Choroid plexus epithelial cell (primary cell): ENCODE data around the gene TRAPPC13.
A peak's percentile ranks its signal among the peaks of the same experiment; 100 is the strongest.
"Not testable (repeated sequence)": the region's sequence is repeated elsewhere in the genome, so short reads cannot be mapped to it uniquely, and the experiment has no call there.

Source experiments
- DNase-seq: peaks from one replicate; pipeline ENCODE4 v3.0.0-alpha.2; 2010; ENCODE audit warnings: low read depth
- H3K4me3 ChIP-seq: 2 replicates; pipeline ENCODE4 v1.5.1; 2011; ENCODE audit warnings: low read depth, mild to moderate bottlenecking, control low read depth, low read length, moderate library complexity
- TF ChIP-seq, protein P1 (sequence below): conservative IDR thresholded peaks from 2 replicates; pipeline ENCODE4 v1.5.1; 2011; ENCODE audit warnings: low read depth, mild to moderate bottlenecking, control low read depth, inconsistent platforms, low read length, moderate library complexity

TRAPPC13 gene, protein sequence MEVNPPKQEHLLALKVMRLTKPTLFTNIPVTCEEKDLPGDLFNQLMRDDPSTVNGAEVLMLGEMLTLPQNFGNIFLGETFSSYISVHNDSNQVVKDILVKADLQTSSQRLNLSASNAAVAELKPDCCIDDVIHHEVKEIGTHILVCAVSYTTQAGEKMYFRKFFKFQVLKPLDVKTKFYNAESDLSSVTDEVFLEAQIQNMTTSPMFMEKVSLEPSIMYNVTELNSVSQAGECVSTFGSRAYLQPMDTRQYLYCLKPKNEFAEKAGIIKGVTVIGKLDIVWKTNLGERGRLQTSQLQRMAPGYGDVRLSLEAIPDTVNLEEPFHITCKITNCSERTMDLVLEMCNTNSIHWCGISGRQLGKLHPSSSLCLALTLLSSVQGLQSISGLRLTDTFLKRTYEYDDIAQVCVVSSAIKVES

DNA sequence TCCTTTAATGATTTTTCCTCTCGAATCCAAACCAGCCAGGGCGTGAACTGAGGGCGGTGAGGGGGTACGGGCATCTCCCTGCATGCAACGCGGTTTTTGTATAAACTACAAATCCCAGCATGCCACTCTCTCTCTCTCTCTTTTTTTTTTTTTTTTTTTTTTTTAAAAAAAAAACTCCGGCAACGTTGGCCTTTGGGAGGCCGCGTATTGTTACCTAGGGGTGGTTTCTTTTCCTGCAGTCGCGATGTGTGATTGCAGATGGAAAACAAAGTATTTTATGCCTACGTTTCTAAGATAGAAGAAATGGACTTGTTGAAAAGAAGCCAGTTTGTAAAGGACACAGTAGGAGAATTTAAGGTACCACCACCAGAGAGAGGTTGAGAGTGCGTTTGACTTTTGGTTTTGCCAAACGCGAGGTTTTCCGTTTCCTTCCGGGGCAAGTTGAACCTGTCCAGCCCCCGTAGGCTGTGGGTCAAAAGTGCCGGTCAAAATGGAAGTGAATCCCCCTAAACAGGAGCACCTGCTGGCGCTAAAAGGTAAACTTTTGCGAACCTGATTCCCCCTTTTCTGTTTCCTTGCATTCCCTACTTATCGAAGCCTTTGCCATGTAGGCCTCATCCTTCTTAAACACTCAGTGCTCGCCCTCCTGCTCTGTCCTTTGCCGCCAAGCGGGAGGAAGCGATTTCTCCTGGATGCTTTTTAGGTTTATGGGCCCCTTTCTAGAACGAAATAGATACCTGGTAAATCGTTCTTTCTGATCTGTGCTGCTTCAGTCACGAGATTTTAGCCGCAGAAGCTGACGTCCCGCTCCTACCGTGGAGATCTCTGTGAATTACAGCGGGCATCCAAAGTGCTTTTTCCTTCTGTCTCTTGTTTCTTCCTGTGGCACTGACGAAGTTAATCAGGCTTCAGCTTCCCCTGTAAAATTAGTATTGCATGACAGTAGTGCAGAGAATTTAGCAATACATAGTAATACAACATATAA, at the start of gene TRAPPC13, which contains the start of gene SHLD3:
TRAPPC13 (plus strand) TSS at position 457 of the 985 bp plus-strand sequence; CDS start at position 491, 34 bp downstream.
SHLD3 (plus strand) TSS at position 457 of the 985 bp plus-strand sequence. CDS start 4,561 bp downstream, outside the sequence.
- TF ChIP-seq, protein P1, sequence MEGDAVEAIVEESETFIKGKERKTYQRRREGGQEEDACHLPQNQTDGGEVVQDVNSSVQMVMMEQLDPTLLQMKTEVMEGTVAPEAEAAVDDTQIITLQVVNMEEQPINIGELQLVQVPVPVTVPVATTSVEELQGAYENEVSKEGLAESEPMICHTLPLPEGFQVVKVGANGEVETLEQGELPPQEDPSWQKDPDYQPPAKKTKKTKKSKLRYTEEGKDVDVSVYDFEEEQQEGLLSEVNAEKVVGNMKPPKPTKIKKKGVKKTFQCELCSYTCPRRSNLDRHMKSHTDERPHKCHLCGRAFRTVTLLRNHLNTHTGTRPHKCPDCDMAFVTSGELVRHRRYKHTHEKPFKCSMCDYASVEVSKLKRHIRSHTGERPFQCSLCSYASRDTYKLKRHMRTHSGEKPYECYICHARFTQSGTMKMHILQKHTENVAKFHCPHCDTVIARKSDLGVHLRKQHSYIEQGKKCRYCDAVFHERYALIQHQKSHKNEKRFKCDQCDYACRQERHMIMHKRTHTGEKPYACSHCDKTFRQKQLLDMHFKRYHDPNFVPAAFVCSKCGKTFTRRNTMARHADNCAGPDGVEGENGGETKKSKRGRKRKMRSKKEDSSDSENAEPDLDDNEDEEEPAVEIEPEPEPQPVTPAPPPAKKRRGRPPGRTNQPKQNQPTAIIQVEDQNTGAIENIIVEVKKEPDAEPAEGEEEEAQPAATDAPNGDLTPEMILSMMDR: peak; percentile 13
- DNase-seq: peak; percentile 90
- peak within 1 kb of the TSS; percentile 78 for H3K4me3 ChIP-seq

DNA sequence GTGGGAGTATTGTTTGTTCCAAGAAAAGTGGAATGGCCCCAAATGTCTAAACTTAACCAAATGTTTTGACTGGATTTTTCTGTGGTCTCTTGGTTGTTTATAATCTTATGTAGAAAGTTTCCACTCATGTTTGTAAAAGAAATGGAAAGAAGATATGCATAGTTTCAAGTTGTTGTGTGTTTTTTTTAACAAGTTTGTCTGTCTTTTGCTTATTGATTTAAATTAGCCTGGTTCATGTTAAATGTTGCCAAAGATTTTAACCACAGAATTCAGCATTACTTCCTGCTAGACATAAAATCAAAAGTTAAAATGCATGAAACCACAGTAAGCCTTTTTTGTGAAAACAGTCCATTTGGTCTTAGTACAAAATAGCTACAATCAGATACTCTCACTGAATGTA, 47.7 kb upstream of the TRAPPC13 start:
- peak; percentile 3 for DNase-seq
- TF ChIP-seq, protein P1: no peak
- H3K4me3 ChIP-seq: no peak overlapping the region

DNA sequence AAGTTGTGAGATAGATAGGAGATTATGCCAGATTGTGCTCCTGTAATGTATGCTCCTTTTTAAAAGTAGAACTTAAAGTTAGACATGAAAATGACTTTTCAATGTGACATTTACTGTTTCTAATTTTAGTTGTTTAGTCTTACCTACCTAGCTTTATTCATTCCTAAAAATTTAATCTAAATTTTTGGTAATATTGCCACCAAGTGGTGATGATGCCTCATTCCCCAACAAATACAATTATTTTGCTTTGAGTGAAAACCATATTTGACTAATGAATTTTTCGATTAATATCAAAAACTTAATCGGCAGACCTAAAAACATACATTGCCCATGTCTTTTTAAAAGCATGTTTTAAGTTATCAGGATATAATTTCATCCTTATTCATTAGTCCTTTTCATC, 36.1 kb upstream of the TRAPPC13 start:
- no peak overlapping the region for H3K4me3 ChIP-seq
- TF ChIP-seq, protein P1: no peak
- DNase-seq: peak; percentile 5

DNA sequence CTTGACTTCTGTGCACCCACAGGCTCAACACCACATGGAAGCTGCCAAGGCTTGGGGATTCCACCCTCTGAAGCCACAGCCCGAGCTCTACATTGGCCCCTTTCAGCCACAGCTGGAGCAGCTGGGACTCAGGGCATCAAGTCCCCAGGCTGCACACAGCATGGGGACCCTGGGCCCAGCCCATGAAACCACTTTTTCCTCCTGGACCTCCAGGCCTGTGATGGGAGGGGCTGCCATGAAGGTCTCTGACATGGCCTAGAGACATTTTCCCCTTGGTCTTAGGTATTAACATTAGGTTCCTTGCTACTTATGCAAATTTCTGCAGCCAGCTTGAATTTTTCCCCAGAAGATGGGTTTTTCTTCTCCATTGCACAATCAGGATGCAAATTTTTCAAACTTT, 23.1 kb upstream of the TRAPPC13 start:
- not testable (repeated sequence) for H3K4me3 ChIP-seq, DNase-seq

DNA sequence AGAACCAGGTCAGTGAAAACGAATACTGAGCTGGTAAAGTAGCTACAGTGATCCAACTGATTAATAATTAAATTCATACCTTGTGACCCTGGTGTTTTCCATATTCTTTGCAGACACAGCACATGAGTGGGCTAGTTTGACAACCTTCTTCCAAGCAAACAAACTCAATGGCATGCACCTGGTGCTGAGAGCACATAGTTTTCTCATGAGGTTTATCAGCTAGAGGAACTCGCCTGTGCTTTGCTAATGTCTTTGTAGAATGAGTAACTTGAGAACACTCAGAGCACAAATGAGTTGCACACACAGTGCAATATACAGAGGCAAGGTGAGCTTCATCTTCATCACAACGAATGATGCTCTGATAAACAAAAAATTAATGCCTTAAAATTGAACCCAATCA, 13.3 kb upstream of the TRAPPC13 start:
- TF ChIP-seq, protein P1: no peak
- DNase-seq: peak; percentile 67
- H3K4me3 ChIP-seq: no peak overlapping the region

DNA sequence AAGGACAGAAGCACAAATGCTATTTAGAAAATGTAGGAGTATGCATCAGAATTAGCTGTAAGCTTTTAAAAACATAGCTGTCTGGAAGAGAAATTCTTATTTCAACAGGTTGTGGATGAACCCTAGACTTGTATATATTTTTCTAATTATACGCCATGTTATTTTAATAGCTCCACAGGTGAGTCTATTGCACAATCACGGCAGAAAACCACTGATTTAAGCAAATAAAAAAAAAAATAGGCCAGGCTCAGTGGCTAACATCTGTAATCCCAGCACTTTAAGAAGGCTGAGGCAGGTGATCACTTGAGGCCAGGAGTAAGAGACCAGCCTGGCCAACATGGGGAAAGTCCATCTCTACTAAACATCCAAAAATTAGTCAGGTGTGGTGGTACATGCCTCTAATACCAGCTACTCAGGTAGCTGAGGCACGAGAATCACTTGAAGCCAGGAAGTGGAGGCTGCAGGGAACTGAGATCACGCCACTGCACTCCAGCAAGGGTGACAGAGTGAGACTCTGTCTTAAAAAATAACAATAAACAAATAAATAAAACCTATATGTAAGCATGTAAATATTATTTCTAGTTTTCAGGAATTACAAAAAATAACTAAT, 12.4 kb upstream of the TRAPPC13 start:
- TF ChIP-seq, protein P1: no peak
- H3K4me3 ChIP-seq: no peak overlapping the region
- no peak for DNase-seq

DNA sequence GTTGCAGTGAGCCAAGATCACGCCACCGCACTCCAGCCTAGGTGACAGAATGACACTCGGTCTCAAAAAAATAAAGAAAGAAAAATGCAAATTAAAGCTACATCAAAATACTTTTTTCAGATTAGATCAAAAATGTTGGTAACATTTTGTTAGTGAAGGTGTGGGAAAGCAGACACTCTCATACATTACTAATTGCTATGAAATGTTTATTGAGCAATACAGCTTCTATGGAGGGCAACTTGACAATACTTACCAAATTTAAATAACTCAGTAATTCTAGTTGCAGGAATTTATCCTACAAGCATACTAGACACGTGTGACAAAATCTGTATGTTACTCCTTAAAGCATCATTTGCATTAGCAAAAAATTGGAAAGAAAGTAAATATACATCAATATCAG, 4.8 kb upstream of the TRAPPC13 start:
- TF ChIP-seq, protein P1: no peak
- DNase-seq: peak; percentile 2

DNA sequence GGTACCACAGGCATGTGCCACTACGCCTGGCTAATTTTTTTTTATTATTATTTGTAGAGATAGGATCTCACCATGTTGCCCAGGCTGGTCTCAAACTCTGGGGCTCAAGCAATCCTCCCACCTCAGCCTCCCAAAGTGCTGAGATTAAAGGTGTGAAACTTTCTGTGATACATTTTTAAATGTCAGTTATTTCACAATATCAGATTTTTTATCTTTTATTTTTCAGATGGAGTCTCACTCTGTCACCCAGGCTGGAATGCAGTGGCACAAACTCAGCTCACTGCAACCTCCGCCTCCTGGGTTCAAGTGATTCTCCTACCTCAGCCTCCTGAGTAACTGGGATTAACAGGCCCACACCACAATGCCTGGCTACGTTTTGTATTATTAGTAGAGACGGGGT, 2.9 kb upstream of the TRAPPC13 start:
- not testable (repeated sequence) for H3K4me3 ChIP-seq, DNase-seq

More for the DNA sequence above, 4.8 kb upstream of the TRAPPC13 start:
- no peak overlapping the region for H3K4me3 ChIP-seq
